ENCODE results near the gene ASB7.

GRCh38 chr15:100683434-100683833 is 81.0 kb downstream of the ASB7 start:
- TF ChIP-seq CTCF (IDR thresholded peaks at IDR 0.05) (no peak), POLR2A (IDR thresholded peaks at IDR 0.05) (no peak)

Measured in adrenal gland (tissue), 5 donors.